OCI-LY7 (cell line): ENCODE measurements around the gene MIDN. TPM values are rescaled to one million over a fixed set of nuclear protein-coding genes. Genes with fewer than 3 reads are reported as not detected.

Source experiments
- BruUV-seq: library from RNA; stranded (reverse); fragments of 400-500 nt; replicated peaks from 2 replicates; lab custom pipeline; 2021; lab: Mats Ljungman, UMichigan
- CTCF ChIA-PET: fragments of 300-600 bp; sonication (Branson Sonifier 250); formaldehyde crosslinking; loops from one replicate; lab custom pipeline; 2022; ENCODE audit warnings: antibody characterized with exemption; ENCODE audit not compliant: unreplicated experiment; lab: Charles Lee
- POLR2A ChIA-PET: fragments of 300-600 bp; sonication (Branson Sonifier 250); formaldehyde crosslinking; loops from one replicate; lab custom pipeline; 2022; ENCODE audit warnings: antibody characterized with exemption; lab: Charles Lee
- DNase-seq: peaks from one replicate; pipeline ENCODE4 v3.0.0-alpha.2; 2015; ENCODE audit warnings: low spot score
- H2AFZ ChIP-seq: fragments of 200-600 bp; sonication (generic), shearing (Covaris generic); 2 replicates; pipeline ENCODE4 v1.6.1; 2014; ENCODE audit warnings: mild to moderate bottlenecking, antibody characterized with exemption, low read length, moderate library complexity
- H3K27ac ChIP-seq: fragments of 200-600 bp; sonication (generic); 2 replicates; pipeline ENCODE4 v1.5.1; 2014; ENCODE audit warnings: mixed run types, low read depth, mild to moderate bottlenecking, moderate library complexity, low read length, inconsistent platforms; ENCODE audit not compliant: poor library complexity, severe bottlenecking
- H3K36me3 ChIP-seq: fragments of 200-600 bp; sonication (generic); 2 replicates; pipeline ENCODE4 v1.6.1; 2014; ENCODE audit warnings: mild to moderate bottlenecking, antibody characterized with exemption, low read length, moderate library complexity, mixed read lengths; ENCODE audit not compliant: insufficient read depth
- H3K4me1 ChIP-seq: fragments of 200-600 bp; sonication (generic); 2 replicates; pipeline ENCODE4 v1.5.1; 2014; ENCODE audit warnings: mild to moderate bottlenecking, low read length; ENCODE audit not compliant: insufficient read depth, poor library complexity, severe bottlenecking
- H3K4me2 ChIP-seq: fragments of 200-600 bp; sonication (generic); 2 replicates; pipeline ENCODE4 v1.6.1; 2014; ENCODE audit warnings: mild to moderate bottlenecking, low read length
- H3K4me3 ChIP-seq: fragments of 200-600 bp; sonication (generic); 2 replicates; pipeline ENCODE4 v1.5.1; 2014; ENCODE audit warnings: mild to moderate bottlenecking, low read depth, low read length; ENCODE audit not compliant: poor library complexity, severe bottlenecking
- H3K79me2 ChIP-seq: fragments of 200-600 bp; sonication (generic); 2 replicates; pipeline ENCODE4 v1.6.1; 2016; ENCODE audit warnings: low read depth, mild to moderate bottlenecking, low read length, moderate library complexity, mixed read lengths; ENCODE audit not compliant: insufficient read depth
- H3K9me2 ChIP-seq: fragments of 200-600 bp; sonication (generic); 2 replicates; pipeline ENCODE4 v1.6.1; 2016; ENCODE audit warnings: mild to moderate bottlenecking, low read length, mixed read lengths; ENCODE audit not compliant: insufficient read depth
- H3K9me3 ChIP-seq: fragments of 200-600 bp; sonication (generic); 2 replicates; pipeline ENCODE4 v1.6.1; 2014; ENCODE audit warnings: mild to moderate bottlenecking, mixed run types, low read length, mixed read lengths
- H4K20me1 ChIP-seq: fragments of 200-600 bp; sonication (generic); 2 replicates; pipeline ENCODE4 v1.6.1; 2014; ENCODE audit warnings: mild to moderate bottlenecking, antibody characterized with exemption, low read length, moderate library complexity, mixed read lengths; ENCODE audit not compliant: insufficient read depth
- CTCF ChIP-seq: fragments of 200-600 bp; sonication (generic); conservative IDR thresholded peaks from 2 replicates; pipeline ENCODE4 v1.5.1; 2014; ENCODE audit warnings: mild to moderate bottlenecking, antibody characterized with exemption, low read length, moderate library complexity, mixed read lengths
- EZH2phosphoT487 ChIP-seq: fragments of 200-600 bp; sonication (generic); IDR thresholded peaks from 2 replicates; pipeline ENCODE4 v1.6.1; 2018; ENCODE audit warnings: low read depth, borderline replicate concordance, mild to moderate bottlenecking, mixed run types, antibody characterized with exemption, low read length, moderate library complexity, mixed read lengths
- intact Hi-C: fragments of 100-400 bp; cut with micrococcal nuclease; formaldehyde crosslinking; loops from one replicate; pipeline ENCODE4 v1.10.0; 2022; ENCODE audit not compliant: unreplicated experiment
- total RNA-seq, 2 experiments: library from RNA; depleted of rRNA in 1 of 2; stranded (reverse); fragments of >200 nt in 1 of 2; shearing (Covaris generic) in 1 of 2; gene quantifications; 2 replicates each; pipeline ENCODE4 v1.2.3, GENCODE V29; 2014 to 2022

Gene MIDN
- total RNA-seq, 2 experiments from 2014 or later, result 20.3 to 70.9 TPM

DNA sequence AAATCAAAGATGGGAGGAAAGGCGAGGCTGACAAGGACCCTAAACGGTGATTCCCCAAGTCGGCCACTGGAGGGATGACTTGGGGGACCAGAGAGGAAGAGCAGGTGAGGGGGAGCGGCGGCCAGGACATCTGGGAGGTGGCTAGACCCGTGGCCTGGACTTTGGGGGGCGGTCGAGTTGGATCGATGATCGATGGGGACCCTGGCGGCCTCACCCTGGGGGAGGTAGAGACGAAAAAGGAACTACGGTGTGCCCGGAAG lies 13.1 kb downstream of the MIDN start:
- peaks cover 24% of the 10 kb centered on the region for H3K36me3 ChIP-seq
- intact Hi-C loops, result loop anchor here (1.0 to 10.0 kb wide), 2 partner anchors 8 to 237 kb away; partner anchors contain the start of genes CNN2, RNU6-2 and TMEM259
- H3K79me2 ChIP-seq, result peaks cover 27% of the 10 kb centered on the region; the same call in 1 of the 2 replicates
- ChIA-PET CTCF (no interaction called here), POLR2A (interaction anchor here (1.0 kb wide), 1 partner anchor 18 kb away, joined by 4 read pairs; no protein-coding TSS in a partner anchor)
- no peaks in the 10 kb centered on the region for H3K9me3 ChIP-seq
- H4K20me1 ChIP-seq, result no peaks in the 10 kb centered on the region
- H2AFZ ChIP-seq, result no peak overlapping the region
- peak overlapping the region; percentile 83 for H3K4me2 ChIP-seq
- DNase-seq, result peak; percentile 74
- no TSS peak for BruUV-seq
- peaks cover 75% of the 10 kb centered on the region for H3K4me1 ChIP-seq
- no peaks in the 10 kb centered on the region for H3K9me2 ChIP-seq
- H3K27ac ChIP-seq, result peak overlapping the region; percentile 93
- TF ChIP-seq CTCF, result peak; percentile 68
- no peak for TF ChIP-seq EZH2phosphoT487
- H3K4me3 ChIP-seq, result peak overlapping the region; percentile 78

DNA sequence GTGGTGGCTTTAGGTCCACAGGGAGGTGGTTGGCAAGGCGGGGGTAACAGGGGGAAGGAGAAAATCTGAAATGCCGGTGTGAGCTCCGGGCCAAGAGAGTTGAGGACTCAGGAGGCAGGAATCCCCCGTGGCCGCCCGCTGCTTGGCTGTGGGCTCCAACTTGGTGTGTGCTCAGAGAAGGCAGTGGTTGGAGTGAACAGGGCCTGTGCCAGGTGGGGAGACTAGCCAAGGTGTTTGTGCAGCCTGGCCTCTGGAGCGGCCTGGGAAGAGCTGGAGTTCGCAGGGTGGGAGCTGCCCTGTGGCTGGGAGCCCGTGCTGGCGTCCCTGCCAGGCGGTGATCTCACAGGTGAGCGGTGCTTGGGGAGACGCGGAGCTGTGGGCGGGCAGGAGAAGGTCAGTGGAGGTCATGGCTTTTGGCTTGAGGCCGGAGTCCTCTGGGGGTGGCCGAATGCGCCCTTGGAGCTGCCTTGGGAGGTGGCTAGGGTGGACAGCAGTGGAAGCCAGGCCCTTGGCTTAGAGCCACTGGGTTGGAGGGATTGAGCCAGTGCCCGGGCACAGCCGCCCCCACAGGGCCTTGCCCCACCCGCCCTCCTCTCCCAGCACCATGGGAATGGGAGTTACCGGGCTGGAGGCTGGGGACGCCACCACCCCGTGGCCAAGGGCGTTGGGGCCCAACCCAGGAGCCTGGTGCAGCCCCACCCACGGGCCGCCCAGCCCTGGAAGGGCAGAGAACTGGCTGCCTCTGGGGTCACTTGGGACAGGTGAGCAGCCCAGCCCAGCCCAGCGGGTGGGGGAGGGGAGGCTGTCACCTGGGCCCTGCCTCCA lies 13.6 kb downstream of the MIDN start:
- H3K9me3 ChIP-seq, result no peaks in the 10 kb centered on the region
- H3K4me3 ChIP-seq, result peak overlapping the region; percentile 78
- peak overlapping the region; percentile 83 for H3K4me2 ChIP-seq
- H3K36me3 ChIP-seq, result peaks cover 19% of the 10 kb centered on the region
- no peak for DNase-seq
- peak overlapping the region; percentile 93 for H3K27ac ChIP-seq
- ChIA-PET CTCF (interaction anchor here (1.2 kb wide), 1 partner anchor 9 kb away, joined by 5 read pairs; no protein-coding TSS in a partner anchor), POLR2A (interaction anchor here (0.6 to 1.0 kb wide), 3 partner anchors 19 to 680 kb away, joined by 3 to 4 read pairs (median 3); no protein-coding TSS in a partner anchor)
- no peaks in the 10 kb centered on the region for H4K20me1 ChIP-seq
- peaks cover 27% of the 10 kb centered on the region; the same call in 1 of the 2 replicates for H3K79me2 ChIP-seq
- TF ChIP-seq CTCF (no peak; the same call in 1 of the 2 replicates), EZH2phosphoT487 (no peak)
- H3K9me2 ChIP-seq, result no peaks in the 10 kb centered on the region
- intact Hi-C loops, result loop anchor here (1.0 to 10.0 kb wide), 2 partner anchors 9 to 237 kb away; partner anchors contain the start of genes CNN2, RNU6-2 and TMEM259
- H3K4me1 ChIP-seq, result peaks cover 80% of the 10 kb centered on the region
- H2AFZ ChIP-seq, result no peak overlapping the region
- no TSS peak for BruUV-seq
